CD14-positive monocyte (primary cell): Measurements from ENCODE around the gene SMG7. TPM values are rescaled to one million over a fixed set of nuclear protein-coding genes. Genes with fewer than 3 reads are reported as not detected.

Source experiments
- DNase-seq, 3 donors: peaks; one replicate each; pipeline ENCODE4 v3.0.0-alpha.2; 2011 to 2022
- H2AFZ ChIP-seq: 2 replicates; pipeline ENCODE4 v1.6.0; 2012; ENCODE audit warnings: mild to moderate bottlenecking, low read depth, low read length, inconsistent platforms; ENCODE audit not compliant: insufficient read depth, poor library complexity, severe bottlenecking
- H3K27ac ChIP-seq, 2 donors: 1 replicate in 1 of 2; 2 replicates in 1 of 2; pipeline ENCODE4 v1.5.1; 2012 to 2013; ENCODE audit warnings: low read length in 2 of 2, control low read depth in 1 of 2, inconsistent platforms in 1 of 2, low read depth in 1 of 2, mild to moderate bottlenecking in 1 of 2
- H3K27me3 ChIP-seq, 2 donors: one replicate each; pipeline versions ENCODE4 v1.6.0 to v1.6.1; 2011 to 2013; ENCODE audit warnings: low read length in 2 of 2; ENCODE audit not compliant: control insufficient read depth in 2 of 2, insufficient read depth in 2 of 2
- H3K36me3 ChIP-seq, 2 donors: replicated peaks in 1 of 2; 1 replicate in 1 of 2; 2 replicates in 1 of 2; pipeline versions ENCODE4 v1.5.1 to v1.6.1; 2012 to 2013; ENCODE audit warnings: low read length in 2 of 2, control low read depth in 1 of 2, inconsistent platforms in 1 of 2, mild to moderate bottlenecking in 1 of 2; ENCODE audit not compliant: insufficient read depth in 2 of 2, control insufficient read depth in 1 of 2
- H3K4me1 ChIP-seq, 2 donors: 1 replicate in 1 of 2; 2 replicates in 1 of 2; pipeline versions ENCODE4 v1.5.1 to v1.6.1; 2012 to 2013; ENCODE audit warnings: low read length in 2 of 2, control low read depth in 1 of 2, inconsistent platforms in 1 of 2, mild to moderate bottlenecking in 1 of 2, moderate library complexity in 1 of 2; ENCODE audit not compliant: insufficient read depth in 2 of 2, control insufficient read depth in 1 of 2
- H3K4me2 ChIP-seq: replicated peaks from 2 replicates; pipeline ENCODE3; 2012; ENCODE audit warnings: low read length, moderate library complexity, mild to moderate bottlenecking; ENCODE audit not compliant: poor library complexity, severe bottlenecking; ENCODE audit errors: extremely low read depth
- H3K4me3 ChIP-seq, 3 experiments: fragments of 200-600 bp in 1 of 3; sonication (generic) in 1 of 3; replicated peaks in 1 of 3; 1 replicate in 2 of 3; 2 replicates in 1 of 3; pipeline ENCODE4 v1.5.1; 2011 to 2013; ENCODE audit warnings: low read length in 3 of 3, mild to moderate bottlenecking in 3 of 3, control low read depth in 2 of 3, low read depth in 2 of 3, inconsistent platforms in 1 of 3, moderate library complexity in 1 of 3
- H3K79me2 ChIP-seq: 2 replicates; pipeline ENCODE4 v1.6.0; 2012; ENCODE audit warnings: mild to moderate bottlenecking, control low read depth, inconsistent platforms, low read length, moderate library complexity; ENCODE audit not compliant: insufficient read depth
- H3K9ac ChIP-seq: 2 replicates; pipeline ENCODE4 v1.6.0; 2017; ENCODE audit warnings: low read length, mild to moderate bottlenecking; ENCODE audit not compliant: insufficient read depth, poor library complexity, severe bottlenecking
- H3K9me3 ChIP-seq, 2 donors: replicated peaks in 1 of 2; 1 replicate in 1 of 2; 2 replicates in 1 of 2; pipeline versions ENCODE4 v1.5.1 to v1.6.1; 2012 to 2013; ENCODE audit warnings: low read length in 2 of 2, control low read depth in 1 of 2; ENCODE audit not compliant: control insufficient read depth in 1 of 2, insufficient read depth in 1 of 2
- H4K20me1 ChIP-seq: 2 replicates; pipeline ENCODE4 v1.6.0; 2012; ENCODE audit warnings: mild to moderate bottlenecking, low read length, control low read depth, moderate library complexity; ENCODE audit not compliant: insufficient read depth
- H3K27ac Mint-ChIP-seq, 7 donors: one replicate each; pipeline ENCODE4 v1.8.0; 2020; ENCODE audit warnings: mild to moderate bottlenecking in 7 of 7, mixed read lengths in 7 of 7, moderate library complexity in 6 of 7, inconsistent platforms in 2 of 7
- H3K27me3 Mint-ChIP-seq, 3 donors: one replicate each; pipeline ENCODE4 v1.8.0; 2021 to 2022; ENCODE audit warnings: low read depth in 3 of 3, mild to moderate bottlenecking in 3 of 3, mixed read lengths in 3 of 3, moderate library complexity in 3 of 3, inconsistent platforms in 1 of 3
- H3K36me3 Mint-ChIP-seq, 2 donors: one replicate each; pipeline ENCODE4 v1.8.0; 2020; ENCODE audit warnings: mixed read lengths in 2 of 2, inconsistent platforms in 1 of 2, mild to moderate bottlenecking in 1 of 2
- H3K4me1 Mint-ChIP-seq: one replicate; pipeline ENCODE4 v1.8.0; 2020; ENCODE audit warnings: mild to moderate bottlenecking, mixed read lengths
- H3K4me3 Mint-ChIP-seq, 2 donors: one replicate each; pipeline ENCODE4 v1.8.0; 2020; ENCODE audit warnings: mild to moderate bottlenecking in 2 of 2, mixed read lengths in 2 of 2, moderate library complexity in 1 of 2
- H3K9me3 Mint-ChIP-seq, 7 donors: one replicate each; pipeline ENCODE4 v1.8.0; 2020 to 2022; ENCODE audit warnings: mixed read lengths in 7 of 7, mild to moderate bottlenecking in 6 of 7, moderate library complexity in 6 of 7, inconsistent platforms in 2 of 7
- CTCF ChIP-seq: fragments of 200-600 bp; IDR thresholded peaks from one replicate; pipeline ENCODE4 v1.8.0; 2022; ENCODE audit warnings: antibody characterized with exemption, mild to moderate bottlenecking
- WGBS: methylation state at CpG from one replicate; pipeline ENCODE4 v1.1.5; 2013; ENCODE audit warnings: missing lambda C conversion rate; ENCODE audit not compliant: insufficient coverage; 5-methylcytosine and 5-hydroxymethylcytosine counted together
- intact Hi-C, 2 donors: fragments of 100-400 bp; cut with micrococcal nuclease; formaldehyde crosslinking; loops; one replicate each; pipeline versions ENCODE4 v1.15.0 to v1.15.1; 2023
- polyA plus RNA-seq, 3 donors: library from polyadenylated mRNA; depleted of rRNA in 1 of 3; unstranded in 2 of 3; stranded (reverse) in 1 of 3; fragments of 300-500 nt in 2 of 3; fragments of >200 nt in 1 of 3; fragmentation: Illumina TruSeq in 2 of 3; gene quantifications; 1 replicate in 2 of 3; 2 replicates in 1 of 3; pipeline ENCODE4 v1.2.3, GENCODE V29; 2012 to 2021

SMG7 gene
- polyA plus RNA-seq, 3 donors: 11.5 to 31.3 (median 19.4) TPM

- Mint-ChIP-seq H3K4me3 (no peak overlapping the region), H3K36me3 (no peaks in the 10 kb centered on the region), H3K27ac (no peak overlapping the region), H3K27me3 (peaks cover 4 to 11% (median 5%) of the 10 kb centered on the region in 3 donors), H3K4me1 (no peaks in the 10 kb centered on the region), H3K9me3 (peaks cover 0 to 6% (median 2%) of the 10 kb centered on the region in 7 donors)
- no peaks in the 10 kb centered on the region for H3K36me3 ChIP-seq
- no peaks in the 10 kb centered on the region for H3K4me1 ChIP-seq
- no peaks in the 10 kb centered on the region for H4K20me1 ChIP-seq
- DNase-seq: no peak
- no peak overlapping the region for H2AFZ ChIP-seq
- TF ChIP-seq CTCF: no peak
- H3K79me2 ChIP-seq: no peaks in the 10 kb centered on the region
- no peak overlapping the region for H3K4me3 ChIP-seq
- no peak overlapping the region for H3K27ac ChIP-seq
- H3K9ac ChIP-seq: no peak overlapping the region
- H3K27me3 ChIP-seq: peaks cover 0 to 15% of the 10 kb centered on the region in 2 donors
- intact Hi-C loops: no loop called here
- no CpG with 5 or more reads among the region's 2 CpGs for WGBS
- no peaks in the 10 kb centered on the region for H3K9me3 ChIP-seq
- no peak overlapping the region for H3K4me2 ChIP-seq
Measured at GRCh38 chr1:183438060-183438459, 34.2 kb upstream of the SMG7 start.

GRCh38 chr1:183443011-183443410 lies 29.3 kb upstream of the SMG7 start:
- Mint-ChIP-seq H3K4me1 (no peaks in the 10 kb centered on the region), H3K27ac (no peak overlapping the region), H3K9me3 (peaks cover 0 to 4% (median 0%) of the 10 kb centered on the region in 7 donors), H3K27me3 (peaks cover under 1 to 7% (median 4%) of the 10 kb centered on the region in 3 donors), H3K36me3 (no peaks in the 10 kb centered on the region), H3K4me3 (no peak overlapping the region)
- Histone ChIP-seq H3K79me2 (no peaks in the 10 kb centered on the region), H3K9me3 (no peaks in the 10 kb centered on the region), H3K4me1 (no peaks in the 10 kb centered on the region), H3K36me3 (no peaks in the 10 kb centered on the region), H2AFZ (no peak overlapping the region), H3K27me3 (peaks cover 0 to 11% of the 10 kb centered on the region in 2 donors), H4K20me1 (no peaks in the 10 kb centered on the region), H3K27ac (no peak overlapping the region), H3K4me2 (no peak overlapping the region), H3K4me3 (no peak overlapping the region), H3K9ac (no peak overlapping the region)
- no peak for TF ChIP-seq CTCF
- intact Hi-C loops: no loop called here
- DNase-seq: no peak
- no CpG with 5 or more reads among the region's 2 CpGs for WGBS
